ENCODE measurements around the gene RAD50.

The RAD50 gene

GRCh38 chr5:132663771-132664695, 107.3 kb downstream of the RAD50 start:
- DNase-seq = no peak

DNA sequence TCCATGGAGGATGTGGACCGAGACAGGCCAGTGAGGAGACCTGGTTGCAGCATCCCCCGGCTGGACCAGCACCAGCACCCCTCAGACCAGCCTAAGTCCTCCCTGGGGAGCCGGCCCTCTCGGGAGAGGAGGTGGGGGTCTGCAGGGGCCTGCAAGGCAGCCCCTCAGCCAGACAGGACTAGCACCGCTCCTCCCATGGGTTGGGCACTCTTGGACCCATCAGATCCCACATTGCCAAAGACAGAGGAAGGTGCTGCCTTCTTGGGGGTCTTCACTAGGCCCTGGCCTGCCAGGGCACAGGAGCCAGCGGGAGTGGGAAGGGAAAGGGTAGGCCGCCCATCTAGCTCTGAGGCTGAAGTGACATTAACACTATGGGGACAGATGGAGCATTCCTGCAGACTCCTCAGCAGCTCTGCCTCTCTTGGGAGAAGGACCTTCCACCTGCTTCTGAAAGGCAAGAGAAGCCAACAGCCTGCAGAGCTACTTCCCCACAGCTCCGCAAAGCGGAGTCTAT, 108.0 kb downstream of the RAD50 start:
- no peak for DNase-seq

DNA sequence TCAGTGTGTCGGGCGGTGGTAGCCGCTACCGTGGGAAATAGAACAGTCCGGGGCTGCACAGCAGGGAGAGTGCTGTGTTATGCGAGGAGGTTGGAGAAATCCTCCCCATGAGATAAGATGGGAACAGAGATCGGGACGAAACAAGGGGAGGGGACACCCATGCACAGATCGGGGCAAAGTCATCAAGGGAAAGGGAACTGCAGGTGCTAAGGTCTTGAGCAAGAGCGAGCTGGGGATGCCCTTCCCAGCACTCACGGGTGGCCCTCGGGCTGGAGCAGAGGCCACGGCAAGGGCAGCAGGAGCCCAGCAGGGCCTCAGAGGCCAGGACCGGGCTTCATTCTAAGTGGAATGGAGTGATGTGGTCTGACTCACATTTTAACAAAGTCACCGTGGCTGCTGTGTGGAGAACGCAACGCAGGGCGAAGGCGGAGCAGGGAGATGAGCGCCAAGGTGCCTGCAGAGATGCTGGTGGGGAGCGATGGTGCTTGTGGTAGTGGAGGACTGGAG, 108.8 kb downstream of the RAD50 start:
- no peak for DNase-seq

GRCh38 chr5:132666310-132667123, 109.7 kb downstream of the RAD50 start:
- DNase-seq = no peak

- no peak for DNase-seq
Observed at GRCh38 chr5:132667309-132667708, 110.5 kb downstream of the RAD50 start.

DNA sequence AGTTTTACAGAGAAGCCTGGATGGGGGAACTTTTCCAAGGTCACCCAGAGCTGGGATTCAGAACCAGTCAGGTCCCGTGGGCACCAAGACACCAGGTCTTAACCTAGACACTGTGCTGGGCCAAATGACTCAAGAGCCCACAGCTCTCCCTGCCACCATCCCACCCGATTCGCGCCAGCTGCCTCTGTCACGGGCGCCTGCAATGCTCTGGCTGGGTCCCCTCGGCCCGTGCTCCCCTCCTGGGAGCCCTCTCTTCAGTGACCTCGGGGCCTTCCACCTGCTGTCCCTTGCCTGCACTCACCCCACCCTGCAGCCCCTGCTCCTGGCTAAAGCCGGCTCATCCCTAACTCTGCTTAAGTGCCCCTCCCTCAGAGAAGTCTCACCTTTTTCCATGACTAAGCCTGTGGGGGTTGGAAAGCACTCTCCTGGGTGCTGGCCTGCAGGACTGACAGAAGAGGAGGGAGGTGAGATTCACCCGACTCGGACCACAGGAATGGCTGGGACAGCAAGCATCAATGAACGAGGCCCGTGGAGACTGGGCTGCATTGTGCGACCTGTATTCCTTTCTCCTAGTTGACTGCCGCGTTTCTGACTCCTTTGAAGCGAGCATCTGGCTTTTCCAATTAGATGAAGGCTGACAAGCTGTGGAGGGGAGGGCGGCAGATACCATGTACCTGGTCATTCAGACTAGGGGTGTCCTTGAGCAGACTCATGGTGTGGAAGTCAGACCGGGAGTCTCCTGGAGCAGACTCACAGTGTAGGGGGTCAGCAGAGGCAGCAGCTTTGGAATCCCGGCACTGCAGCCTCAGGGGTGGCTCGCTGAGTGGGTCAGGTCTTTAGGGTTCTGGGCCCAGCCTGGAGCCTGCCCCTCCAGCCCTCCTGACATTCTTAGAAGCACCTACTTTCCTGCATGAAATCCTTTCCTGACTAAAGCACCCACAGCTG, 111.3 kb downstream of the RAD50 start:
- DNase-seq = no peak

DNA sequence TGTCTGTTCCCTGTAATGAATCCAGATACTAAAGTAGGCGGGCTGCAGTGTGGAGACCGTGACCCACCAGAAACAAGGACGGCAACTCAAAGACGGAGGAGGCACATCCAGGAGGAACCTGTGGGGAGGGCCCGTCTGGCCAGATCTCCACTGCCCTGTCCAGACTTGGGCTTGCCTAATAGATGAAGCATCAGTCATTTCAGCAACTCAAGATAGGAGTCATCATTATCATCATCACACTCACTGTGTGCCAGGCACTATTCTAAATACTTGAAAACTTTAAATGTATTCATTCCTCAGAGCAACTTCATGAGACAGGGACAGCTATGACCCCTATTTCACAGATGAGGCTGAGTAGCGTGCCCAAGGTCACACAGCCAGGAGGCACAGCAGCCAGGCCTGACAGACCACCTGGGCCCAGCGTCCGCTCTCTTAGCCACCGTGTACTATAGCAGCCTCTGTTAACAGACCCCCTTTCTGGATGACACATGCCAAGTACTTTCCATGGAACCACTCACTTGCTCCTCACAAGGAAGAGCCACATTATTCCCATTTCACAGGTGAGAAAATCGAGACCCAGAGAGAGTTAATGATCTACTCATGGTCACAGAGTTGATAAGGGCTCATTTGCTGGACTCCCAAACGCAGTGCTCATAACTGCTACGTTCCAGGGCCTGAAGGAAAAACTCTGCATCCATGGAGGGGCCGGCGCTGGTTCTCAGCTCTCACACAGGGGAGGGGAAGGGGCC, 112.1 kb downstream of the RAD50 start:
- DNase-seq = no peak

DNA sequence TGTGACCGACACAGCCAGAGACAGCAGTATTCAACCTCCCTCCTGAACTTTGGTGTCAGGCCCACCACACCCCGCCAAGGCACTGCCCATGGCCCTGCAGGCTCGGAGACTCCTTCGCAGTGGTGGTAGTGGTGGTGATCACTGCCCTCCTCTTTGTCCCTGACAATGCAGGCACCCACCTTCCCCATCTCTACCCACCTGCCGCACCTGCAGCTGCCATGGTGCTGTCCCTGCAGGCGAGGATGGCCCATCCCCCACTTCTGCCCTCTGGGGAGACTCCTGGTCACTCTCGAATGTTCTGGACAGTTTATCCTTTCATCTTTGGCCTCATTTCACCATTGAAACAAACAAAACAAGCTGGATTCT, 112.7 kb downstream of the RAD50 start:
- no peak for DNase-seq

- no peak for DNase-seq
Observed at GRCh38 chr5:132669966-132670882, 113.4 kb downstream of the RAD50 start.

DNA sequence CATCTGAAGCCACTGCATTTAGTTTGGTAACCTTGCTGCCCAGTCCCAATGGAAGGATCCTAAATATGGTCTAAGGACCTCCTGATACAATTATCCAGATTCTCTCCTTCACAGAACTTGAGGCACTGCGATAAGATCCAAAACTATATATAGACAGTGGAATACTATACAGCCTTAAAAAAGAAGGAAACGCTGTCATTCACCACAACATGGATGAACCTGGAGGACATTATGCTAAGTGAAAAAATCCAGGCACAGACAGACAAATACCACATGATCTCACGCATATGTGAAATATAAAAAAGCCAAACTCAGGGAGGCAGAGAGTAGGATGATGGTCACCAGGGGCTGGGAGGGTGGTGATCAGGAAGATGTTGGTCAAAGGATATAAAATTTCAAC, 114.2 kb downstream of the RAD50 start:
- DNase-seq = no peak

GRCh38 chr5:132673488-132673887, 116.7 kb downstream of the RAD50 start:
- DNase-seq = no peak

GRCh38 chr5:132673939-132674630, 117.3 kb downstream of the RAD50 start, which contains the start of gene IL4:
TSS of gene IL4 (plus strand) at chr5:132673989. CDS start at chr5:132674051, 62 bp downstream.
- DNase-seq = no peak

- DNase-seq = no peak
Observed at GRCh38 chr5:132674671-132675506, 118.1 kb downstream of the RAD50 start.

GRCh38 chr5:132675936-132676689, 119.3 kb downstream of the RAD50 start:
- DNase-seq = no peak

DNA sequence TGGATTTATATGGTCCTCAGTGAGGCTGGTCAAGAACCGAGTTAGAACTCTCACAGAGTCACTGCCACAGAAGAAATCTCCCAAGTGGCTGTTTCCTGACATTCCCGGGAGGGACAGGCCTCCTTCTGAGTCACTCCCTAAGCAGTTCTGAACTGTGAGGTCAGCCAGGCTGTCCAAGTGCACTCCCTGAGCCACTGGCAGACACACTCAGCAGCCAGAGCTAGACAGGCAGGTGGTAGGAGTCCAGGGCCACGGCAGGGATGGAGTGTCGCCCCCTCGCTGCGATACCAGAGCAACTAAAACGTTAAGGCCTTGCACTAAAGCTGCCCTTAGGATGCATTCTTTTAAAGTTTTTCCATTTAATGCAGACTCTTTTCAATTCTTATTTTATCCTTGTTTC, 120.4 kb downstream of the RAD50 start:
- DNase-seq = no peak

DNA sequence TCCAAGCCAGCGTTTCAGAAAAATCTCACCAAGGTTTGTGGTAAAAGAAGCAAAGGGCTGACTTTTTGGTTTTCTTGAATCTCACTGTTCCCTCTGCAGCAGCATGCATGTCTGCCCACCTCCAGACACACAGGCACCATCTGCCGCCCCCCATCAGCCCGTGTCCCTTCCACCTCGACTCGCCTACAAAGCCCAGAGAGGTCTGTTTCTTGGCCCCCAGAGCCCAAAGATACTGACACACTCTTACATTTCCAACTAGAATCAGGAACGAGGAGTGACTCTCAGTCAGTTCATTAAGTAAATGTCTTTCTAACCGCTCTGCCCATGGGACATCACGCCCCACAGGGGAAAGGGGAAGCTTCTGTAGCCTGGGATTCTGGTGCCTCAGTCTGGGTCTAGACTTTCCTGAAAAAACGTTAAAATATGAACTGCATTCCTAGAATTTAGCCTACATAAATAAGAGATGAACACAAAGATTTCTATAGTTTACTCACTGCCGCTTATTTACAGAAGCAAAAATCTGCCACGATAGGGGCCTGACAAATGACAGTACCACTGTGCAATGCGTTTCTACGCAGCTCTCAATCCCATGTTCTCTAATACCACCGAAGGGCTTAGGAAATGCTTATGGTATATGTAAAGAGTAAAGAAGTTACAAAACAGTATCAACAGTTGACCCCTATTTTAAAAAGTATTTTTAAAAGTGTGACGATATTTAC, 121.1 kb downstream of the RAD50 start:
- DNase-seq = no peak

- no peak for DNase-seq
Observed at GRCh38 chr5:132678735-132679134, 122.0 kb downstream of the RAD50 start.

Data from NCI-H2107 (cell line).